ENCODE results near the gene KIAA0232. TPM values are rescaled to one million over a fixed set of nuclear protein-coding genes. Genes with fewer than 3 reads are reported as not detected.

KIAA0232 gene
- total and polyA plus RNA-seq, 9 of the 15 experiments (the other 6 are each of a cell fraction or from before 2014, with no cell fraction given), result 3.5 to 17.4 (median 13.0) TPM

- H3K79me2 ChIP-seq (ENCODE audit: control insufficient read depth, insufficient read depth, low read length), result no peaks in the 10 kb centered on the region
- intact Hi-C loops (cut with micrococcal nuclease), result loop anchor here (2.0 kb wide), 1 partner anchor 22 kb away; no protein-coding TSS in a partner anchor
- BruUV-seq (replicated peaks), result no TSS peak
- peak; percentile 82 for FAIRE-seq
- in situ Hi-C loops (cut with MboI), result no loop called here
- ChIA-PET POLR2A (interaction anchor here (0.6 to 0.9 kb wide), 3 partner anchors 22 to 68 kb away, joined by 3 to 4 read pairs (median 4); no protein-coding TSS in a partner anchor), CTCF (ENCODE audit: low intra/inter-chr PET ratio) (no interaction called here)
- no peaks in the 10 kb centered on the region for H3K36me3 ChIP-seq (ENCODE audit: control insufficient read depth, insufficient read depth, low read length)
- H3K4me2 ChIP-seq (ENCODE audit: insufficient read depth, low read length), result peak overlapping the region; percentile 71
- no peaks in the 10 kb centered on the region for H3K9me3 ChIP-seq (replicated peaks; ENCODE audit: control insufficient read depth, insufficient read depth, low read depth, low read length)
- peak overlapping the region; percentile 57 to 84 for H3K9ac ChIP-seq (ENCODE audit: insufficient read depth in 1 of 2, low read depth in 2 of 2, low read length in 2 of 2)
- peak overlapping the region; percentile 94 for H2AFZ ChIP-seq (ENCODE audit: low read depth, low read length)
- H4K20me1 ChIP-seq (replicated peaks; ENCODE audit: control insufficient read depth, insufficient read depth, low read length), result no peaks in the 10 kb centered on the region
- WGBS (ENCODE audit: insufficient coverage, low coverage, missing lambda C conversion rate), result 24% methylated on average over 15 of the region's 18 CpGs
- H3K27ac ChIP-seq (ENCODE audit: extremely low read depth, low read depth, low read length), result peak overlapping the region; percentile 80
- DNase-seq (ENCODE audit: extremely low read depth in 1 of 4, low spot score in 3 of 4), result peak; percentile 63 to 85 (median 76)
- ATAC-seq, result peak; percentile 83
- H3K4me1 ChIP-seq (replicated peaks in 1 of 2; ENCODE audit: control insufficient read depth in 2 of 2, insufficient read depth in 2 of 2, low read length in 2 of 2), result peaks cover 54 to 60% of the 10 kb centered on the region in 2 experiments
- H3K9me1 ChIP-seq (ENCODE audit: control insufficient read depth, insufficient read depth, low read length), result no peaks in the 10 kb centered on the region
- no peak overlapping the region for H3K4me3 ChIP-seq
- no peaks in the 10 kb centered on the region for H3K27me3 ChIP-seq (ENCODE audit: control insufficient read depth in 2 of 2, insufficient read depth in 2 of 2, low read length in 2 of 2)
- TF ChIP-seq LCOR (CRISPR knock-in tag; IDR thresholded peaks at IDR 0.05) (0 out of 2 replicates have a peak, but pooled peaks have one; percentile 38), DPF2 (IDR thresholded peaks at IDR 0.05) (no peak), ZNF589 (CRISPR knock-in tag; IDR thresholded peaks at IDR 0.05; ENCODE audit: low read depth) (no peak), ZBTB11 (CRISPR knock-in tag; IDR thresholded peaks at IDR 0.05) (no peak), THAP7 (CRISPR knock-in tag; IDR thresholded peaks at IDR 0.05) (no peak), NR2C2 (CRISPR knock-in tag; IDR thresholded peaks at IDR 0.05) (no peak), NR2C2 (tag; IDR thresholded peaks at IDR 0.05) (peak; percentile 88), KLF16 (IDR thresholded peaks at IDR 0.05) (no peak), GMEB1 (CRISPR knock-in tag; IDR thresholded peaks at IDR 0.05) (no peak), UBTF (IDR thresholded peaks at IDR 0.05; ENCODE audit: borderline replicate concordance in 1 of 2, low read depth in 2 of 2, low read length in 2 of 2) (no peak), CBX2 (IDR thresholded peaks at IDR 0.05; ENCODE audit: insufficient read depth, low read length, poor library complexity, severe bottlenecking) (no peak), ZNF584 (CRISPR knock-in tag; IDR thresholded peaks at IDR 0.05; ENCODE audit: low read depth) (no peak; the same call in 1 of the 2 replicates), XRCC4 (IDR thresholded peaks at IDR 0.05; ENCODE audit: extremely low read depth, insufficient read depth, insufficient read length) (no peak)
Observed at GRCh38 chr4:6753103-6753560, 29.4 kb upstream of the KIAA0232 start.

All from K562 (cell line).